ENCODE data around the gene SST.

Gene SST

DNA sequence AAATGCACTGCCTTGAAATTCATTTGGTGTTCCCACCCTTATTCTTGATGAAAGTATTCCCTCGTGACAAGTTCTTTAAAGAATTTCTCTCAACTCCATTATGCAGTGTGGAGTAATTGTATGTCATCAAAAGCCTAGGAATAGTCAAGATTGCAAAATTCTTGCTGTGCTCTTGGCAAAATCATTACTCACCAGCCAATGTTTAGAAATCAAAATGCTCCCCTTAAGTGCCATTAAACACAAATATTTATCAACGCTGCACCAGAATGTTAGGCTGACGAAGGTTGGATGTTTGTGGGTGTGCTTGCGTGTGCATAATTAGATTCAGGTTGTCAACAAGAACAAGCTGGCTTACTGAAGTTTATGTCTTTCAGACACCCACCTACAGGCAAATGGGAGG lies 40.5 kb downstream of the SST start:
- no peak for DNase-seq (ENCODE audit: low spot score)

- peak; percentile 9 for DNase-seq (ENCODE audit: low spot score)
These were observed 42.0 kb downstream of the SST start for GRCh38 chr3:187628169-187628568.

DNA sequence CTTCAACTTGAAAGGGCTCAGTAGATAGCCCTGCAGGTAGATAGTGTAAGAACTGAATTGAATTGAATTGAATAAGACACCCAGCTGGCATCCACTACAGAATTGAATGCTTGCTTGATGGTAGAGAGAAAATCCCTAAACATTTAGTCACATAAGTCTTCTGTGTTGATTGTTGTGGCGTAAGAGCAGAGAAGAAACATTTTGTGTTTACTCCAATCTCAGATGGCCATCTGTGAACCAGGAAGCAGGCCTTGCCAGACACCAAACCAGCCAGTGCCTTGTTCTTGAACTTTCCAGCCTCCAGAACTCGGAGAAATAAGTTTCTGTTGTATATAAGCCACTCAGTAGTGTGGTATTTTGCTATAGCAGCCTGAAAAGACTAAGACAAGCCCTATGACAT lies 43.6 kb downstream of the SST start:
- no peak for DNase-seq (ENCODE audit: low spot score)

- peak; percentile 32 for DNase-seq (ENCODE audit: low spot score)
These were observed 45.6 kb downstream of the SST start for GRCh38 chr3:187624588-187624987.

GRCh38 chr3:187623285-187623814 lies 46.8 kb downstream of the SST start:
- DNase-seq (ENCODE audit: low spot score): no peak

DNA sequence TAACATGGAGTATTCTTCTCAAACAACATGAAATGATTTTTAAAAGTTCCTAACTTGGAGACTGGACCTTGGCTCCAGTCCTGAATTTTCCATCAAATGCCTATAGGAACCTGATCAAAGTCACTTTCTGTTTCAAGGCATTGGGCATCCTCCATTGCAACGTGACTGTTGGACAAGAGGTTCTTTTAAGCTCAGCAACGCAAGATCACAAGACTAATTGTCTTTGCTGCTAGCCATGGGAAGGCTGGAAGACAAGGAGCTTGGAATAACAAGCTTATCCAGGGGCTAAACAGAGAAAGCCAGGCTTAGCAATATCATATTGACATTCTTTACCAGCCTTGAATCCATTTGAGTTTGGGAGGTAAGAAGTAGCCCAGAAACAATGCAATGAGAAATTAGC lies 48.3 kb downstream of the SST start:
- DNase-seq (ENCODE audit: low spot score): no peak

DNA sequence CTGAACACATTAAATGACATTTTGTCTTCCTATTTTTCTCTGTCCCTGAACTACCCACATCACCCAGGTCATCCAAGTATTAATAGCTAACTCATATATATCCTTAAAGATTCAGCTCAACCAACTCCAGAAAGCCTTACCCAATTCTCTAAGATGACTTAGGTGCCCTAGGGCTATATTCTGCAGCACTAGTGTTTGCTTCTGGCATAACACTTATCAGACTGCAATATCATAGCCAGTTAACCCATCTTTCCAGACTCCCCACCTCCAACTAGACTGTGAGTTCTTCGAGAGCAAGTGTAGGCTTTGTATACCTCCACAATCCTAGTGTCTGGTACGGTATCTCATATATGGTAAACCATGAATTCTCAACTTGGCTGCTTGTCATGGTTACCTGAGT lies 50.7 kb downstream of the SST start:
- DNase-seq (ENCODE audit: low spot score): no peak

Measured in kidney tubule cell (primary cell).